ENCODE measurements around the gene GALNS. TPM values are rescaled to one million over a fixed set of nuclear protein-coding genes. Genes with fewer than 3 reads are reported as not detected.

Gene GALNS
- total RNA-seq, 1 experiment from 2014 or later, result 62.3 TPM

DNA sequence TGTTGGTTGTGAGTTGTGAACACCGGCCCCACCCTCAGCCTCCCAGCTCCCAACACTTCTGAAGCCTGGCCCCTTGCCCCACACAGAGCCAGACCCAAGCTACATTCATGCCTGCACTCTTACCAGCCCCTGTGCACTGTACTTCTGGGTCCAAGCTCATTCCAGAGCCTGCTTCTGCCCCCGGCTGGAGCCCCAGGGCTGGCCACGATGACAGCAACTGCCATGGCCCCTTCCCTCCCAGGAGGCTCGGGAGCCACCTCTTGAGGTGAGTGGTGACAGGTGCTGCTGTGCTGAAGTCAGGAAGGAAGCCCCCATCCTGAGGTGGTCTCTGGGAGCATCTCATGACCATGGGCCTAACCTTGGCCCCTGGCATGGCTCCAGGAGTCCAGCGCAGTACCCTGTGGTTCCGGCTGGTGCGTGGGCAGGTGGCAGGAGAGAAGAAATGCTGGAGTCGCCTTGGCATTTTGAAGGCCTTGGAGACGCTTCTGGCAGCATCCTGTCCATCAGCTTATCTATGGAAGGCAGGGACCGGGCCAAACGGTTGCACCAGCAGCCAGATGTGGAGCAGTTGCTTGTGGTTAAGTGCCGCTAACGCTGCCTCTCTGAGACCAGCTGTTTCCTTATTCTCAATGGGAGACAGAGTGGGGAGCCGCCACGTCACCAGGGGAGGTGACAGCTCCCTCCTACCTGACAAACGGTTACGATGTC, 57.0 kb downstream of the GALNS start:
- POLR2A ChIA-PET (ENCODE audit: unreplicated experiment), result interaction anchor here (0.6 kb wide), 1 partner anchor 810 kb away, joined by 7 read pairs; no protein-coding TSS in a partner anchor

DNA sequence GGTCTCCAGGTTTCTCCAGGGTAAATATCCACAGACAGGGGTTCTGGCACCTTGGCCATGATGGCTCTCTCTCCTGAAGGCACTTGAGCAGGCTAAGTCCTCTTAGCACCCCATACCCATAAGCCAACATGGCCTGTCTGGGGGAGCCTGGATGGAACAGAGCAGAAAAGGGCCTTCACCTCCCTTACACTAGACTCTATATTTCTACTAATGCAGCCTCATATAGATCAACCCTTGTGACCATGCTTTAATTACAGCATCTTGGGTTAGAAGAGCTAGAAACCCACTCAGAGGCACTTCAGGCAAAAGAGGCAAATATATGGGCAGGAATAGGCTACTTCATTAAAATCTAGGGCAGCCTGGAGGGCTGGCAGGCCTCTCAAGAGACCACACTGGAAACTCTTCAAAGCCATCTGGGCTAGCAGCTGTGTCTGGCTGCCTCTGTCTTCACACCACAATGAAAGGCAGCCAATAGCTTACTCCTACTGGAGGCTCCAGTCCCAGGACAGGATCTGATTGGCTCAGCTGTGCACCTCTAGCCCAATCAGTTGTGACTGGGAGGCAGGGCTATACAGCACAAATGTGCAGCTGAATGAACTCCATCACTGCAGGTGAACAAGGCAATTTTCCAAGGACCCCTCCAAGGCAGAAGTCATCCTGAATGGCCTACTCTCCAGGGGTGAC, 57.8 kb downstream of the GALNS start:
- H3K27me3 ChIP-seq (ENCODE audit: insufficient read depth, low read depth), result no peaks in the 10 kb centered on the region
- CTCF ChIA-PET, result interaction anchor here (0.6 to 1.2 kb wide), 2 partner anchors 61 to 62 kb away, joined by 3 to 7 read pairs; no protein-coding TSS in a partner anchor
- H3K27ac ChIP-seq, result no peak overlapping the region
- no peak overlapping the region for H3K4me3 ChIP-seq
- no peak for TF ChIP-seq EZH2 (IDR thresholded peaks at IDR 0.05; ENCODE audit: low read depth)
- TF ChIP-seq, protein P1, sequence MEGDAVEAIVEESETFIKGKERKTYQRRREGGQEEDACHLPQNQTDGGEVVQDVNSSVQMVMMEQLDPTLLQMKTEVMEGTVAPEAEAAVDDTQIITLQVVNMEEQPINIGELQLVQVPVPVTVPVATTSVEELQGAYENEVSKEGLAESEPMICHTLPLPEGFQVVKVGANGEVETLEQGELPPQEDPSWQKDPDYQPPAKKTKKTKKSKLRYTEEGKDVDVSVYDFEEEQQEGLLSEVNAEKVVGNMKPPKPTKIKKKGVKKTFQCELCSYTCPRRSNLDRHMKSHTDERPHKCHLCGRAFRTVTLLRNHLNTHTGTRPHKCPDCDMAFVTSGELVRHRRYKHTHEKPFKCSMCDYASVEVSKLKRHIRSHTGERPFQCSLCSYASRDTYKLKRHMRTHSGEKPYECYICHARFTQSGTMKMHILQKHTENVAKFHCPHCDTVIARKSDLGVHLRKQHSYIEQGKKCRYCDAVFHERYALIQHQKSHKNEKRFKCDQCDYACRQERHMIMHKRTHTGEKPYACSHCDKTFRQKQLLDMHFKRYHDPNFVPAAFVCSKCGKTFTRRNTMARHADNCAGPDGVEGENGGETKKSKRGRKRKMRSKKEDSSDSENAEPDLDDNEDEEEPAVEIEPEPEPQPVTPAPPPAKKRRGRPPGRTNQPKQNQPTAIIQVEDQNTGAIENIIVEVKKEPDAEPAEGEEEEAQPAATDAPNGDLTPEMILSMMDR (conservative IDR thresholded peaks at IDR 0.05), result no peak
- H3K4me2 ChIP-seq, result no peak overlapping the region
- intact Hi-C loops (cut with micrococcal nuclease; ENCODE audit: unreplicated experiment), result no loop called here
- H3K4me1 ChIP-seq (replicated peaks; ENCODE audit: insufficient read depth), result peaks cover 7% of the 10 kb centered on the region
- no peaks in the 10 kb centered on the region for H3K36me3 ChIP-seq (ENCODE audit: low read depth)
- POLR2A ChIA-PET (ENCODE audit: unreplicated experiment), result interaction anchor here (0.6 kb wide), 1 partner anchor 811 kb away, joined by 7 read pairs; no protein-coding TSS in a partner anchor
- H3K9me3 ChIP-seq (ENCODE audit: insufficient read depth, low read depth), result no peaks in the 10 kb centered on the region
- BruUV-seq (replicated peaks), result no TSS peak
- no peaks in the 10 kb centered on the region for H4K20me1 ChIP-seq (ENCODE audit: insufficient read depth)
- H3K9me2 ChIP-seq (ENCODE audit: insufficient read depth), result no peaks in the 10 kb centered on the region
- no peaks in the 10 kb centered on the region for H3K79me2 ChIP-seq (ENCODE audit: low read depth)
- no peak for DNase-seq
- H3F3A ChIP-seq (ENCODE audit: insufficient read depth, low read depth), result peaks cover 20% of the 10 kb centered on the region
- no peak overlapping the region for H2AFZ ChIP-seq

More for the DNA sequence above, 57.0 kb downstream of the GALNS start:
- intact Hi-C loops (cut with micrococcal nuclease; ENCODE audit: unreplicated experiment), result loop anchor here (5.0 kb wide), 1 partner anchor 62 kb away; no protein-coding TSS in a partner anchor
- Histone ChIP-seq H3K27ac (no peak overlapping the region), H4K20me1 (ENCODE audit: insufficient read depth) (no peaks in the 10 kb centered on the region), H3K4me3 (no peak overlapping the region), H3K36me3 (ENCODE audit: low read depth) (no peaks in the 10 kb centered on the region), H3K4me2 (no peak overlapping the region), H3K9me2 (ENCODE audit: insufficient read depth) (no peaks in the 10 kb centered on the region), H2AFZ (no peak overlapping the region), H3F3A (ENCODE audit: insufficient read depth, low read depth) (peaks cover 25% of the 10 kb centered on the region), H3K4me1 (replicated peaks; ENCODE audit: insufficient read depth) (peaks cover 10% of the 10 kb centered on the region), H3K27me3 (ENCODE audit: insufficient read depth, low read depth) (no peaks in the 10 kb centered on the region), H3K79me2 (ENCODE audit: low read depth) (peaks cover 7% of the 10 kb centered on the region), H3K9me3 (ENCODE audit: insufficient read depth, low read depth) (no peaks in the 10 kb centered on the region)
- TF ChIP-seq EZH2 (IDR thresholded peaks at IDR 0.05; ENCODE audit: low read depth), result no peak
- TF ChIP-seq, protein P1 (conservative IDR thresholded peaks at IDR 0.05), result no peak
- CTCF ChIA-PET, result interaction anchor here (0.8 kb wide), 1 partner anchor 62 kb away, joined by 4 read pairs; no protein-coding TSS in a partner anchor
- BruUV-seq (replicated peaks), result no TSS peak
- peak in 1 of 2 experiments; percentile 23 for DNase-seq

DNA sequence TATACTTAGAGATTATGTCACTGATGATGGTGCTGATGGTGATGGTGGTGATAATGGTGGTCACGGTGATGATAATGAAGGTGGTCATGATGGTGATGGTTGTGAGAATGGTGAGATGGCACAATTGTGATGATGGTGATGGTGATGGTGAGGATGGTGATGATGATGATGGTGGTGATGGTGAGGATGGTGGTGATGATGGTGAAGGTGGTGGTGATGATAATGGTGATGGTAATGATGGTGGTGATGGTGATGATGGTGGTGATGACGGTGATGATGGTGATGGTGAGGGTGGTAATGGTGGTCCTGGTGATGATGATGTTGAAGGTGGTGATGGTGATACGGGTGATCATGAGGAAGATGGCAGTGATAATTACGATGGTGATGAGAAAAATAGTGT, 58.7 kb downstream of the GALNS start:
- Histone ChIP-seq H3K27ac (no peak overlapping the region), H3K9me3 (ENCODE audit: insufficient read depth, low read depth) (no peaks in the 10 kb centered on the region), H3K9me2 (ENCODE audit: insufficient read depth) (no peaks in the 10 kb centered on the region), H2AFZ (no peak overlapping the region), H3K36me3 (ENCODE audit: low read depth) (no peaks in the 10 kb centered on the region), H4K20me1 (ENCODE audit: insufficient read depth) (no peaks in the 10 kb centered on the region), H3K79me2 (ENCODE audit: low read depth) (no peaks in the 10 kb centered on the region), H3K4me1 (replicated peaks; ENCODE audit: insufficient read depth) (peaks cover 7% of the 10 kb centered on the region), H3K27me3 (ENCODE audit: insufficient read depth, low read depth) (no peaks in the 10 kb centered on the region), H3K4me2 (no peak overlapping the region), H3K4me3 (no peak overlapping the region), H3F3A (ENCODE audit: insufficient read depth, low read depth) (peaks cover 17% of the 10 kb centered on the region)
- no TSS peak for BruUV-seq (replicated peaks)
- intact Hi-C loops (cut with micrococcal nuclease; ENCODE audit: unreplicated experiment), result no loop called here
- ChIA-PET POLR2A (ENCODE audit: unreplicated experiment) (interaction anchor here (0.6 kb wide), 1 partner anchor 60 kb away, joined by 6 read pairs; no protein-coding TSS in a partner anchor), CTCF (interaction anchor here (1.2 kb wide), 1 partner anchor 60 kb away, joined by 3 read pairs; no protein-coding TSS in a partner anchor)
- DNase-seq, result no peak
- TF ChIP-seq, protein P1 (conservative IDR thresholded peaks at IDR 0.05), result no peak
- TF ChIP-seq EZH2 (IDR thresholded peaks at IDR 0.05; ENCODE audit: low read depth), result no peak
